Measurements from ENCODE around the gene TMEM140. TPM values are rescaled to one million over a fixed set of nuclear protein-coding genes. Genes with fewer than 3 reads are reported as not detected.
A peak's percentile ranks its signal among the peaks of the same experiment; 100 is the strongest.

TMEM140 gene
- total and polyA plus RNA-seq, 9 of the 15 experiments (the other 6 are each of a cell fraction or from before 2014, with no cell fraction given) = 0.03 to 0.82 (median 0.23) TPM

DNA sequence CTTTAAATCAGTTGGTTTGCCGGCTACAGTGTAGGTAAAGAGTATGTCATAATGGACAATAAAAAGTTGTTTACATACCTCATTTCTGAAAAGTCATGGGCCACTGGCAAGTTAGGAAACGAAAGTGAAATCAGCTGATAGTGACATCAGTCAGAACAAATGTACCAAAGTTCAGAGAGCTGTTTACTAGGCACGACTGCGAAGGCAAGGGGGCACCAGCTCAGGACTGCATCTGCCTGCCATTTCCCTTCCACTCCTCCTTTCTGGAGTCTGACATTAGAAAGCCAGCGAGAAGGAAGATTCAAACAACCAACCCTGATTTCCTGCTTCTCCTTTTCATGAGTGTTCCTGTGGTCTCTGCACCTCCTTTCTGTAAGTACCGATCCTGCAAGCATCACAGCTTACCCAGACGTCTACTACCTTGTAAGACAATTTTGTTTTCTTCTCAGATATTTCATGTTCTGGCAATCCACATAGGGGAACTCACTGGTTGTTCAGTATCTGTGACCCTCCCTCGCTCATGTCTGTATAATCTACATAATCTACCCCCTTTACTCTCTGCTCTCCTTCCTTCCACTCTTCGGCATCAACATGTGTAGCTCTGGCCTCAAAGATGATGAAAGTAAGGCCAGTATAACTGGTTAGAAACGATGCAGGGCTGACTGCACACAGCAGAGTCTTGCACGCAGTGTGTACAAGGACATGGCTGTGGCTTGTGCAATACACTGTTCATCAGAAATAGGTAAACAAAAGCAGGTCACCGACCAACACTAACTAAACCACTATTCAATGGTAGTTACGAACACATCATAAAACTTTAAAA lies at the start of gene TMEM140 (continued):
- TF ChIP-seq, protein P1, sequence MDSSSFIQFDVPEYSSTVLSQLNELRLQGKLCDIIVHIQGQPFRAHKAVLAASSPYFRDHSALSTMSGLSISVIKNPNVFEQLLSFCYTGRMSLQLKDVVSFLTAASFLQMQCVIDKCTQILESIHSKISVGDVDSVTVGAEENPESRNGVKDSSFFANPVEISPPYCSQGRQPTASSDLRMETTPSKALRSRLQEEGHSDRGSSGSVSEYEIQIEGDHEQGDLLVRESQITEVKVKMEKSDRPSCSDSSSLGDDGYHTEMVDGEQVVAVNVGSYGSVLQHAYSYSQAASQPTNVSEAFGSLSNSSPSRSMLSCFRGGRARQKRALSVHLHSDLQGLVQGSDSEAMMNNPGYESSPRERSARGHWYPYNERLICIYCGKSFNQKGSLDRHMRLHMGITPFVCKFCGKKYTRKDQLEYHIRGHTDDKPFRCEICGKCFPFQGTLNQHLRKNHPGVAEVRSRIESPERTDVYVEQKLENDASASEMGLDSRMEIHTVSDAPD (CRISPR knock-in tag; IDR thresholded peaks at IDR 0.05) = no peak
- TF ChIP-seq RAD21 (CRISPR knock-in tag; conservative IDR thresholded peaks at IDR 0.05 in 1 of 2, IDR thresholded peaks at IDR 0.05 in 1 of 2) (peak in 1 of 2 experiments; percentile 11; a peak in 1 of 4 replicates), ZNF23 (CRISPR knock-in tag; IDR thresholded peaks at IDR 0.05) (no peak), ZNF212 (CRISPR knock-in tag; IDR thresholded peaks at IDR 0.05) (no peak), SAP30 (IDR thresholded peaks at IDR 0.05; ENCODE audit: borderline replicate concordance, insufficient read depth, low read depth, low read length, poor library complexity, severe bottlenecking) (no peak), HNRNPLL (IDR thresholded peaks at IDR 0.05; ENCODE audit: low read depth, low read length, poor library complexity, severe bottlenecking) (no peak), SNIP1 (IDR thresholded peaks at IDR 0.05; ENCODE audit: low read depth) (no peak), ZNF24 (IDR thresholded peaks at IDR 0.05) (no peak), XRCC4 (IDR thresholded peaks at IDR 0.05; ENCODE audit: extremely low read depth, insufficient read depth, insufficient read length) (no peak), ZKSCAN8 (CRISPR knock-in tag; IDR thresholded peaks at IDR 0.05) (0 out of 2 replicates have a peak, but pooled peaks have one; percentile 8), SRSF9 (IDR thresholded peaks at IDR 0.05; ENCODE audit: borderline replicate concordance, low read depth, low read length) (no peak)
- TF ChIP-seq, protein P2, sequence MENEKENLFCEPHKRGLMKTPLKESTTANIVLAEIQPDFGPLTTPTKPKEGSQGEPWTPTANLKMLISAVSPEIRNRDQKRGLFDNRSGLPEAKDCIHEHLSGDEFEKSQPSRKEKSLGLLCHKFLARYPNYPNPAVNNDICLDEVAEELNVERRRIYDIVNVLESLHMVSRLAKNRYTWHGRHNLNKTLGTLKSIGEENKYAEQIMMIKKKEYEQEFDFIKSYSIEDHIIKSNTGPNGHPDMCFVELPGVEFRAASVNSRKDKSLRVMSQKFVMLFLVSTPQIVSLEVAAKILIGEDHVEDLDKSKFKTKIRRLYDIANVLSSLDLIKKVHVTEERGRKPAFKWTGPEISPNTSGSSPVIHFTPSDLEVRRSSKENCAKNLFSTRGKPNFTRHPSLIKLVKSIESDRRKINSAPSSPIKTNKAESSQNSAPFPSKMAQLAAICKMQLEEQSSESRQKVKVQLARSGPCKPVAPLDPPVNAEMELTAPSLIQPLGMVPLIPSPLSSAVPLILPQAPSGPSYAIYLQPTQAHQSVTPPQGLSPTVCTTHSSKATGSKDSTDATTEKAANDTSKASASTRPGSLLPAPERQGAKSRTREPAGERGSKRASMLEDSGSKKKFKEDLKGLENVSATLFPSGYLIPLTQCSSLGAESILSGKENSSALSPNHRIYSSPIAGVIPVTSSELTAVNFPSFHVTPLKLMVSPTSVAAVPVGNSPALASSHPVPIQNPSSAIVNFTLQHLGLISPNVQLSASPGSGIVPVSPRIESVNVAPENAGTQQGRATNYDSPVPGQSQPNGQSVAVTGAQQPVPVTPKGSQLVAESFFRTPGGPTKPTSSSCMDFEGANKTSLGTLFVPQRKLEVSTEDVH (IDR thresholded peaks at IDR 0.05; ENCODE audit: low read depth, partially characterized antibody) = no peak
- TF ChIP-seq, protein P3, sequence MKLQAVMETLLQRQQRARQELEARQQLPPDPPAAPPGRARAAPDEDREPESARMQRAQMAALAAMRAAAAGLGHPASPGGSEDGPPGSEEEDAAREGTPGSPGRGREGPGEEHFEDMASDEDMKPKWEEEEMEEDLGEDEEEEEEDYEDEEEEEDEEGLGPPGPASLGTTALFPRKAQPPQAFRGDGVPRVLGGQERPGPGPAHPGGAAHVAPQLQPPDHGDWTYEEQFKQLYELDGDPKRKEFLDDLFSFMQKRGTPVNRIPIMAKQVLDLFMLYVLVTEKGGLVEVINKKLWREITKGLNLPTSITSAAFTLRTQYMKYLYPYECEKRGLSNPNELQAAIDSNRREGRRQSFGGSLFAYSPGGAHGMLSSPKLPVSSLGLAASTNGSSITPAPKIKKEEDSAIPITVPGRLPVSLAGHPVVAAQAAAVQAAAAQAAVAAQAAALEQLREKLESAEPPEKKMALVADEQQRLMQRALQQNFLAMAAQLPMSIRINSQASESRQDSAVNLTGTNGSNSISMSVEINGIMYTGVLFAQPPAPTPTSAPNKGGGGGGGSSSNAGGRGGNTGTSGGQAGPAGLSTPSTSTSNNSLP (IDR thresholded peaks at IDR 0.05; ENCODE audit: borderline replicate concordance, low read depth, low read length) = no peak
- TF ChIP-seq, protein P4, sequence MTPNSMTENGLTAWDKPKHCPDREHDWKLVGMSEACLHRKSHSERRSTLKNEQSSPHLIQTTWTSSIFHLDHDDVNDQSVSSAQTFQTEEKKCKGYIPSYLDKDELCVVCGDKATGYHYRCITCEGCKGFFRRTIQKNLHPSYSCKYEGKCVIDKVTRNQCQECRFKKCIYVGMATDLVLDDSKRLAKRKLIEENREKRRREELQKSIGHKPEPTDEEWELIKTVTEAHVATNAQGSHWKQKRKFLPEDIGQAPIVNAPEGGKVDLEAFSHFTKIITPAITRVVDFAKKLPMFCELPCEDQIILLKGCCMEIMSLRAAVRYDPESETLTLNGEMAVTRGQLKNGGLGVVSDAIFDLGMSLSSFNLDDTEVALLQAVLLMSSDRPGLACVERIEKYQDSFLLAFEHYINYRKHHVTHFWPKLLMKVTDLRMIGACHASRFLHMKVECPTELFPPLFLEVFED (CRISPR knock-in tag; conservative IDR thresholded peaks at IDR 0.05) = no peak

All from K562 (cell line).